ENCODE measurements around the gene ACSF3. TPM values are rescaled to one million over a fixed set of nuclear protein-coding genes. Genes with fewer than 3 reads are reported as not detected.

ACSF3 gene
- polyA plus RNA-seq, 1 donor from 2014 or later = 20.8 TPM

GRCh38 chr16:89133457-89134127 lies 39.9 kb downstream of the ACSF3 start:
- no peaks in the 10 kb centered on the region for H3F3A ChIP-seq (ENCODE audit: insufficient read depth, low read length, poor library complexity, severe bottlenecking)
- H3K79me2 ChIP-seq (replicated peaks; ENCODE audit: insufficient read depth, low read length) = no peaks in the 10 kb centered on the region
- no peaks in the 10 kb centered on the region for H3K9me3 ChIP-seq (ENCODE audit: low read length)
- no peak overlapping the region for H3K9ac ChIP-seq (ENCODE audit: low read length)
- H3K27ac ChIP-seq (ENCODE audit: low read length) = no peak overlapping the region
- H3K4me3 ChIP-seq (ENCODE audit: low read length) = no peak overlapping the region
- no peaks in the 10 kb centered on the region for H4K20me1 ChIP-seq (ENCODE audit: insufficient read depth)
- no peak overlapping the region for H3K4me2 ChIP-seq (ENCODE audit: low read length)
- TF ChIP-seq, protein P1, sequence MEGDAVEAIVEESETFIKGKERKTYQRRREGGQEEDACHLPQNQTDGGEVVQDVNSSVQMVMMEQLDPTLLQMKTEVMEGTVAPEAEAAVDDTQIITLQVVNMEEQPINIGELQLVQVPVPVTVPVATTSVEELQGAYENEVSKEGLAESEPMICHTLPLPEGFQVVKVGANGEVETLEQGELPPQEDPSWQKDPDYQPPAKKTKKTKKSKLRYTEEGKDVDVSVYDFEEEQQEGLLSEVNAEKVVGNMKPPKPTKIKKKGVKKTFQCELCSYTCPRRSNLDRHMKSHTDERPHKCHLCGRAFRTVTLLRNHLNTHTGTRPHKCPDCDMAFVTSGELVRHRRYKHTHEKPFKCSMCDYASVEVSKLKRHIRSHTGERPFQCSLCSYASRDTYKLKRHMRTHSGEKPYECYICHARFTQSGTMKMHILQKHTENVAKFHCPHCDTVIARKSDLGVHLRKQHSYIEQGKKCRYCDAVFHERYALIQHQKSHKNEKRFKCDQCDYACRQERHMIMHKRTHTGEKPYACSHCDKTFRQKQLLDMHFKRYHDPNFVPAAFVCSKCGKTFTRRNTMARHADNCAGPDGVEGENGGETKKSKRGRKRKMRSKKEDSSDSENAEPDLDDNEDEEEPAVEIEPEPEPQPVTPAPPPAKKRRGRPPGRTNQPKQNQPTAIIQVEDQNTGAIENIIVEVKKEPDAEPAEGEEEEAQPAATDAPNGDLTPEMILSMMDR (IDR thresholded peaks at IDR 0.05; ENCODE audit: poor library complexity, severe bottlenecking) = no peak
- no peak for TF ChIP-seq SMC3 (conservative IDR thresholded peaks at IDR 0.05; ENCODE audit: poor library complexity)
- no peak for TF ChIP-seq MXI1 (conservative IDR thresholded peaks at IDR 0.05; ENCODE audit: poor library complexity, severe bottlenecking)
- no peak for TF ChIP-seq POLR2AphosphoS5 (IDR thresholded peaks at IDR 0.05)
- TF ChIP-seq TAF1 (IDR thresholded peaks at IDR 0.05; ENCODE audit: low read depth) = no peak
- no peak for TF ChIP-seq EZH2 (IDR thresholded peaks at IDR 0.05; ENCODE audit: borderline replicate concordance, insufficient read depth, low read length, poor library complexity, severe bottlenecking)
- TF ChIP-seq, protein P2, sequence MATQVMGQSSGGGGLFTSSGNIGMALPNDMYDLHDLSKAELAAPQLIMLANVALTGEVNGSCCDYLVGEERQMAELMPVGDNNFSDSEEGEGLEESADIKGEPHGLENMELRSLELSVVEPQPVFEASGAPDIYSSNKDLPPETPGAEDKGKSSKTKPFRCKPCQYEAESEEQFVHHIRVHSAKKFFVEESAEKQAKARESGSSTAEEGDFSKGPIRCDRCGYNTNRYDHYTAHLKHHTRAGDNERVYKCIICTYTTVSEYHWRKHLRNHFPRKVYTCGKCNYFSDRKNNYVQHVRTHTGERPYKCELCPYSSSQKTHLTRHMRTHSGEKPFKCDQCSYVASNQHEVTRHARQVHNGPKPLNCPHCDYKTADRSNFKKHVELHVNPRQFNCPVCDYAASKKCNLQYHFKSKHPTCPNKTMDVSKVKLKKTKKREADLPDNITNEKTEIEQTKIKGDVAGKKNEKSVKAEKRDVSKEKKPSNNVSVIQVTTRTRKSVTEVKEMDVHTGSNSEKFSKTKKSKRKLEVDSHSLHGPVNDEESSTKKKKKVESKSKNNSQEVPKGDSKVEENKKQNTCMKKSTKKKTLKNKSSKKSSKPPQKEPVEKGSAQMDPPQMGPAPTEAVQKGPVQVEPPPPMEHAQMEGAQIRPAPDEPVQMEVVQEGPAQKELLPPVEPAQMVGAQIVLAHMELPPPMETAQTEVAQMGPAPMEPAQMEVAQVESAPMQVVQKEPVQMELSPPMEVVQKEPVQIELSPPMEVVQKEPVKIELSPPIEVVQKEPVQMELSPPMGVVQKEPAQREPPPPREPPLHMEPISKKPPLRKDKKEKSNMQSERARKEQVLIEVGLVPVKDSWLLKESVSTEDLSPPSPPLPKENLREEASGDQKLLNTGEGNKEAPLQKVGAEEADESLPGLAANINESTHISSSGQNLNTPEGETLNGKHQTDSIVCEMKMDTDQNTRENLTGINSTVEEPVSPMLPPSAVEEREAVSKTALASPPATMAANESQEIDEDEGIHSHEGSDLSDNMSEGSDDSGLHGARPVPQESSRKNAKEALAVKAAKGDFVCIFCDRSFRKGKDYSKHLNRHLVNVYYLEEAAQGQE (IDR thresholded peaks at IDR 0.05; ENCODE audit: borderline replicate concordance) = no peak
- TF ChIP-seq RAD21 (conservative IDR thresholded peaks at IDR 0.05) = no peak
- TF ChIP-seq EP300 (conservative IDR thresholded peaks at IDR 0.05; ENCODE audit: poor library complexity, severe bottlenecking) = no peak
- no peak overlapping the region for H2AFZ ChIP-seq (ENCODE audit: low read depth, low read length)
- no peaks in the 10 kb centered on the region for H3K27me3 ChIP-seq (ENCODE audit: insufficient read depth, low read depth, low read length)
- no peaks in the 10 kb centered on the region for H3K36me3 ChIP-seq (ENCODE audit: insufficient read depth, low read length)
- no peaks in the 10 kb centered on the region for H3K9me2 ChIP-seq (ENCODE audit: insufficient read depth, low read length)

DNA sequence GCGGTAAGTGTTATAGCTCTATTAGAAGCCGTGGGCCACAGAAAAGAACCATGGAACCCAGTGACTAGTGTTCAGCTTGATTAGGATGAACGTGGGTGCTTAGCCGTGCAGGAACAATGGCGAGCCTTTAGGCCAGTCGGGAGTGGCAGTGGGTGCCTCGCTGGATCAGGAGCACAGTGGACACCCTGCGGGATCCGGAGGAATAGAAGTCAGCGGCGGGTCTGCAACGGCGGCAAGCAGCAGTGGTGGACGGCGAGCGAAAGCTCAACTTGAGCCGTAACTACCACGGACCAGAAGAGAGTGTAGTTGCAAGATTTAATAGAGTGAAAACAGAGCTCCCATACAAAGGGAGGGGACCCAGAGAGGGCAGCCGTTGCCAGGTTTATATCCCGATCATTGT lies 40.6 kb downstream of the ACSF3 start:
- Histone ChIP-seq H3K4me2 (ENCODE audit: low read length) (no peak overlapping the region), H3K9me3 (ENCODE audit: low read length) (no peaks in the 10 kb centered on the region), H4K20me1 (ENCODE audit: insufficient read depth) (no peaks in the 10 kb centered on the region), H3K9ac (ENCODE audit: low read length) (peak overlapping the region; percentile 20), H3K79me2 (replicated peaks; ENCODE audit: insufficient read depth, low read length) (no peaks in the 10 kb centered on the region), H3K36me3 (ENCODE audit: insufficient read depth, low read length) (no peaks in the 10 kb centered on the region), H3K4me3 (ENCODE audit: low read length) (no peak overlapping the region), H3K27me3 (ENCODE audit: insufficient read depth, low read depth, low read length) (no peaks in the 10 kb centered on the region), H3K9me2 (ENCODE audit: insufficient read depth, low read length) (no peaks in the 10 kb centered on the region), H2AFZ (ENCODE audit: low read depth, low read length) (no peak overlapping the region), H3F3A (ENCODE audit: insufficient read depth, low read length, poor library complexity, severe bottlenecking) (no peaks in the 10 kb centered on the region), H3K27ac (ENCODE audit: low read length) (peak overlapping the region; percentile 82)
- TF ChIP-seq, protein P2 (IDR thresholded peaks at IDR 0.05; ENCODE audit: borderline replicate concordance) = no peak
- no peak for TF ChIP-seq TAF1 (IDR thresholded peaks at IDR 0.05; ENCODE audit: low read depth)
- no peak for TF ChIP-seq SMC3 (conservative IDR thresholded peaks at IDR 0.05; ENCODE audit: poor library complexity)

Measured in neural cell (in vitro differentiated cells).